K562 (cell line): ENCODE data around the gene LCTL. TPM values are rescaled to one million over a fixed set of nuclear protein-coding genes. Genes with fewer than 3 reads are reported as not detected.
A peak's percentile ranks its signal among the peaks of the same experiment; 100 is the strongest.

Experiments used
- FOSL1 ChIP-seq: fragments of 200-800 bp; sonication (Bioruptor generic); conservative IDR thresholded peaks from 2 replicates; pipeline ENCODE4 v1.6.1; 2016; ENCODE audit warnings: missing genetic modification characterization, missing compliant biosample characterization
- HNRNPUL1 ChIP-seq: fragments of 200-400 bp; formaldehyde crosslinking; IDR thresholded peaks from 2 replicates; pipeline ENCODE4 v1.6.1; 2017; ENCODE audit warnings: low read length
- ILF3 ChIP-seq: fragments of 450-650 bp; IDR thresholded peaks from 2 replicates; pipeline ENCODE4 v1.6.1; 2018; ENCODE audit warnings: antibody characterized with exemption, mild to moderate bottlenecking, moderate library complexity, borderline replicate concordance
- JUNB ChIP-seq: fragments of 450-650 bp; formaldehyde crosslinking; conservative IDR thresholded peaks from 2 replicates; pipeline ENCODE4 v1.4.0; 2020; ENCODE audit warnings: mild to moderate bottlenecking
- KDM2B ChIP-seq: fragments of 250-450 bp; sonication (Bioruptor Pico); IDR thresholded peaks from 2 replicates; pipeline ENCODE4 v1.8.0; 2021; ENCODE audit warnings: mild to moderate bottlenecking, moderate library complexity
- MAZ ChIP-seq, 2 experiments: fragments of 450-650 bp in 1 of 2; sonication (generic) in 1 of 2; formaldehyde crosslinking; IDR thresholded peaks in 1 of 2; conservative IDR thresholded peaks in 1 of 2; 2 replicates each; pipeline versions ENCODE4 v1.4.0 to v1.5.0; 2020; ENCODE audit warnings: mild to moderate bottlenecking in 1 of 2, missing genetic modification reagents in 1 of 2
- MCM7 ChIP-seq, 2 experiments: fragments of 450-650 bp; IDR thresholded peaks; 2 replicates each; pipeline ENCODE4 v1.6.1; 2016 to 2018
- PHF21A ChIP-seq: fragments of 450-650 bp; IDR thresholded peaks from 2 replicates; pipeline ENCODE4 v1.6.1; 2017; ENCODE audit warnings: low read depth, borderline replicate concordance
- POLR2A ChIP-seq: fragments of 450-650 bp; conservative IDR thresholded peaks from 2 replicates; pipeline ENCODE4 v1.6.1; 2016
- SLC30A9 ChIP-seq: fragments of 250-450 bp; sonication (Bioruptor Pico); IDR thresholded peaks from 2 replicates; pipeline ENCODE4 v1.8.0; 2022; ENCODE audit warnings: mild to moderate bottlenecking, moderate library complexity
- ZFP30 ChIP-seq: fragments of 250-450 bp; sonication (Bioruptor Pico); IDR thresholded peaks from 2 replicates; pipeline ENCODE4 v1.8.0; 2022; ENCODE audit warnings: moderate library complexity, mild to moderate bottlenecking, inconsistent platforms, borderline replicate concordance
- ZNF134 ChIP-seq: fragments of 250-450 bp; sonication (Bioruptor Pico); conservative IDR thresholded peaks from 2 replicates; pipeline ENCODE4 v1.4.0; 2020
- ZNF212 ChIP-seq: fragments of 450-650 bp; formaldehyde crosslinking; IDR thresholded peaks from 2 replicates; pipeline ENCODE4 v1.4.0; 2020; ENCODE audit warnings: mild to moderate bottlenecking
- polyA plus RNA-seq, 8 experiments: library from polyadenylated mRNA; depleted of rRNA in 4 of 8; stranded (reverse) in 5 of 8; unstranded in 3 of 8; fragments of >200 nt; fragmentation: Nextera tagmentation in 2 of 8; fragmentation: Illumina TruSeq in 1 of 8; extraction: Ambion mirVana in 2 of 8; extraction: Trizol in 1 of 8; gene quantifications; 2 replicates each; pipeline versions ENCODE4 v1.2.1 to v1.2.3, GENCODE V29; 2011 to 2014; ENCODE audit warnings: inconsistent platforms in 1 of 8, missing spikeins in 1 of 8
- total RNA-seq, 7 experiments: library from RNA; depleted of rRNA in 6 of 7; stranded (reverse); fragments of >200 nt in 6 of 7; fragmentation: Illumina TruSeq in 2 of 7; extraction: Trizol in 2 of 7; gene quantifications; 2 replicates each; pipeline versions ENCODE4 v1.2.1 to v1.2.3, GENCODE V29; 2011 to 2021; ENCODE audit warnings: low replicate concordance in 1 of 7
- TF ChIP-seq, protein P1 (sequence below): sonication (generic); formaldehyde crosslinking; IDR thresholded peaks from 2 replicates; pipeline ENCODE4 v1.8.0; 2022; ENCODE audit warnings: mild to moderate bottlenecking, missing genetic modification reagents
- TF ChIP-seq, protein P2 (sequence below), 2 experiments: IDR thresholded peaks; 2 replicates each; pipeline ENCODE4 v1.6.1; 2012; ENCODE audit warnings: improper control_type of control experiment in 2 of 2, low read depth in 2 of 2, low read length in 2 of 2, borderline replicate concordance in 1 of 2
- TF ChIP-seq, protein P3 (sequence below): IDR thresholded peaks from 2 replicates; pipeline ENCODE4 v1.6.1; 2012; ENCODE audit warnings: low read depth, low read length, improper control_type of control experiment, borderline replicate concordance
- TF ChIP-seq, protein P4 (sequence below): sonication (generic); formaldehyde crosslinking; IDR thresholded peaks from 2 replicates; pipeline ENCODE4 v1.8.1; 2023; ENCODE audit warnings: mild to moderate bottlenecking, missing genetic modification reagents, moderate library complexity
- TF ChIP-seq, protein P5 (sequence below): fragments of 450-650 bp; IDR thresholded peaks from 2 replicates; pipeline ENCODE4 v1.6.1; 2014; ENCODE audit warnings: low read depth, mild to moderate bottlenecking, moderate library complexity, borderline replicate concordance
- TF ChIP-seq, protein P6 (sequence below): sonication (generic); formaldehyde crosslinking; IDR thresholded peaks from 2 replicates; pipeline ENCODE4 v1.8.1; 2022; ENCODE audit warnings: missing genetic modification reagents

LCTL gene
- total and polyA plus RNA-seq, 9 of the 15 experiments (the other 6 are each of a cell fraction or from before 2014, with no cell fraction given), result 0.08 to 0.31 (median 0.17) TPM; not detected in 6

DNA sequence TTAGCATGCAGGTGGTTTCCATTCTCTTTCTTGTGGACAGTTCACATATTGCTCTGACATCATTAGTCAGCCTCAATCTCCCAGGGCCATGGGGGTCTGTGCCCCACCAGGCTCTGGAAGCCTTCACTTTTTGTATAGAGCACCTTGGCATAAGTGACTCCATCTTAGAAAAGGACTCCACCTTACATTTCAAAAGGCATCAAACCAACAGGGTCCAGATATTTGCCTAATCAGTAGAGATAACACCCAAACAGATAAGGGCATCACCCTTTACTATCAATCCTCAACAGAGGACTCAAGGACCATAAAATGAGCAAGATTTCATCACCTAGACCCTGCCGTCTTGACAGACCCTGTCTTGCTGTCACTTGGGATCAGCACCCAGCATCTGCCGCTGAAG, 35.7 kb upstream of the LCTL start (continued):
- TF ChIP-seq, protein P1, sequence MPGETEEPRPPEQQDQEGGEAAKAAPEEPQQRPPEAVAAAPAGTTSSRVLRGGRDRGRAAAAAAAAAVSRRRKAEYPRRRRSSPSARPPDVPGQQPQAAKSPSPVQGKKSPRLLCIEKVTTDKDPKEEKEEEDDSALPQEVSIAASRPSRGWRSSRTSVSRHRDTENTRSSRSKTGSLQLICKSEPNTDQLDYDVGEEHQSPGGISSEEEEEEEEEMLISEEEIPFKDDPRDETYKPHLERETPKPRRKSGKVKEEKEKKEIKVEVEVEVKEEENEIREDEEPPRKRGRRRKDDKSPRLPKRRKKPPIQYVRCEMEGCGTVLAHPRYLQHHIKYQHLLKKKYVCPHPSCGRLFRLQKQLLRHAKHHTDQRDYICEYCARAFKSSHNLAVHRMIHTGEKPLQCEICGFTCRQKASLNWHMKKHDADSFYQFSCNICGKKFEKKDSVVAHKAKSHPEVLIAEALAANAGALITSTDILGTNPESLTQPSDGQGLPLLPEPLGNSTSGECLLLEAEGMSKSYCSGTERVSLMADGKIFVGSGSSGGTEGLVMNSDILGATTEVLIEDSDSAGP, result no peak
- no peak for TF ChIP-seq SLC30A9
- TF ChIP-seq, protein P2, sequence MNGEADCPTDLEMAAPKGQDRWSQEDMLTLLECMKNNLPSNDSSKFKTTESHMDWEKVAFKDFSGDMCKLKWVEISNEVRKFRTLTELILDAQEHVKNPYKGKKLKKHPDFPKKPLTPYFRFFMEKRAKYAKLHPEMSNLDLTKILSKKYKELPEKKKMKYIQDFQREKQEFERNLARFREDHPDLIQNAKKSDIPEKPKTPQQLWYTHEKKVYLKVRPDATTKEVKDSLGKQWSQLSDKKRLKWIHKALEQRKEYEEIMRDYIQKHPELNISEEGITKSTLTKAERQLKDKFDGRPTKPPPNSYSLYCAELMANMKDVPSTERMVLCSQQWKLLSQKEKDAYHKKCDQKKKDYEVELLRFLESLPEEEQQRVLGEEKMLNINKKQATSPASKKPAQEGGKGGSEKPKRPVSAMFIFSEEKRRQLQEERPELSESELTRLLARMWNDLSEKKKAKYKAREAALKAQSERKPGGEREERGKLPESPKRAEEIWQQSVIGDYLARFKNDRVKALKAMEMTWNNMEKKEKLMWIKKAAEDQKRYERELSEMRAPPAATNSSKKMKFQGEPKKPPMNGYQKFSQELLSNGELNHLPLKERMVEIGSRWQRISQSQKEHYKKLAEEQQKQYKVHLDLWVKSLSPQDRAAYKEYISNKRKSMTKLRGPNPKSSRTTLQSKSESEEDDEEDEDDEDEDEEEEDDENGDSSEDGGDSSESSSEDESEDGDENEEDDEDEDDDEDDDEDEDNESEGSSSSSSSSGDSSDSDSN (IDR thresholded peaks at IDR 0.05; ENCODE audit: borderline replicate concordance in 1 of 2, low read depth in 2 of 2, low read length in 2 of 2), result no peak
- 0 out of 4 replicates have a peak, but pooled peaks of 1 of the 2 experiments have one; percentile 33 for TF ChIP-seq MAZ (CRISPR knock-in tag; conservative IDR thresholded peaks at IDR 0.05 in 1 of 2, IDR thresholded peaks at IDR 0.05 in 1 of 2)
- TF ChIP-seq, protein P3, sequence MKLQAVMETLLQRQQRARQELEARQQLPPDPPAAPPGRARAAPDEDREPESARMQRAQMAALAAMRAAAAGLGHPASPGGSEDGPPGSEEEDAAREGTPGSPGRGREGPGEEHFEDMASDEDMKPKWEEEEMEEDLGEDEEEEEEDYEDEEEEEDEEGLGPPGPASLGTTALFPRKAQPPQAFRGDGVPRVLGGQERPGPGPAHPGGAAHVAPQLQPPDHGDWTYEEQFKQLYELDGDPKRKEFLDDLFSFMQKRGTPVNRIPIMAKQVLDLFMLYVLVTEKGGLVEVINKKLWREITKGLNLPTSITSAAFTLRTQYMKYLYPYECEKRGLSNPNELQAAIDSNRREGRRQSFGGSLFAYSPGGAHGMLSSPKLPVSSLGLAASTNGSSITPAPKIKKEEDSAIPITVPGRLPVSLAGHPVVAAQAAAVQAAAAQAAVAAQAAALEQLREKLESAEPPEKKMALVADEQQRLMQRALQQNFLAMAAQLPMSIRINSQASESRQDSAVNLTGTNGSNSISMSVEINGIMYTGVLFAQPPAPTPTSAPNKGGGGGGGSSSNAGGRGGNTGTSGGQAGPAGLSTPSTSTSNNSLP, result no peak
- TF ChIP-seq ILF3, result no peak
- no peak for TF ChIP-seq ZFP30 (CRISPR knock-in tag)
- no peak for TF ChIP-seq FOSL1
- TF ChIP-seq POLR2A, result no peak
- TF ChIP-seq, protein P4, sequence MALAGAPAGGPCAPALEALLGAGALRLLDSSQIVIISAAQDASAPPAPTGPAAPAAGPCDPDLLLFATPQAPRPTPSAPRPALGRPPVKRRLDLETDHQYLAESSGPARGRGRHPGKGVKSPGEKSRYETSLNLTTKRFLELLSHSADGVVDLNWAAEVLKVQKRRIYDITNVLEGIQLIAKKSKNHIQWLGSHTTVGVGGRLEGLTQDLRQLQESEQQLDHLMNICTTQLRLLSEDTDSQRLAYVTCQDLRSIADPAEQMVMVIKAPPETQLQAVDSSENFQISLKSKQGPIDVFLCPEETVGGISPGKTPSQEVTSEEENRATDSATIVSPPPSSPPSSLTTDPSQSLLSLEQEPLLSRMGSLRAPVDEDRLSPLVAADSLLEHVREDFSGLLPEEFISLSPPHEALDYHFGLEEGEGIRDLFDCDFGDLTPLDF (CRISPR knock-in tag), result no peak
- TF ChIP-seq KDM2B, result no peak
- TF ChIP-seq, protein P5, sequence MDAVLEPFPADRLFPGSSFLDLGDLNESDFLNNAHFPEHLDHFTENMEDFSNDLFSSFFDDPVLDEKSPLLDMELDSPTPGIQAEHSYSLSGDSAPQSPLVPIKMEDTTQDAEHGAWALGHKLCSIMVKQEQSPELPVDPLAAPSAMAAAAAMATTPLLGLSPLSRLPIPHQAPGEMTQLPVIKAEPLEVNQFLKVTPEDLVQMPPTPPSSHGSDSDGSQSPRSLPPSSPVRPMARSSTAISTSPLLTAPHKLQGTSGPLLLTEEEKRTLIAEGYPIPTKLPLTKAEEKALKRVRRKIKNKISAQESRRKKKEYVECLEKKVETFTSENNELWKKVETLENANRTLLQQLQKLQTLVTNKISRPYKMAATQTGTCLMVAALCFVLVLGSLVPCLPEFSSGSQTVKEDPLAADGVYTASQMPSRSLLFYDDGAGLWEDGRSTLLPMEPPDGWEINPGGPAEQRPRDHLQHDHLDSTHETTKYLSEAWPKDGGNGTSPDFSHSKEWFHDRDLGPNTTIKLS, result no peak
- TF ChIP-seq, protein P6, sequence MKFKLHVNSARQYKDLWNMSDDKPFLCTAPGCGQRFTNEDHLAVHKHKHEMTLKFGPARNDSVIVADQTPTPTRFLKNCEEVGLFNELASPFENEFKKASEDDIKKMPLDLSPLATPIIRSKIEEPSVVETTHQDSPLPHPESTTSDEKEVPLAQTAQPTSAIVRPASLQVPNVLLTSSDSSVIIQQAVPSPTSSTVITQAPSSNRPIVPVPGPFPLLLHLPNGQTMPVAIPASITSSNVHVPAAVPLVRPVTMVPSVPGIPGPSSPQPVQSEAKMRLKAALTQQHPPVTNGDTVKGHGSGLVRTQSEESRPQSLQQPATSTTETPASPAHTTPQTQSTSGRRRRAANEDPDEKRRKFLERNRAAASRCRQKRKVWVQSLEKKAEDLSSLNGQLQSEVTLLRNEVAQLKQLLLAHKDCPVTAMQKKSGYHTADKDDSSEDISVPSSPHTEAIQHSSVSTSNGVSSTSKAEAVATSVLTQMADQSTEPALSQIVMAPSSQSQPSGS (CRISPR knock-in tag), result no peak
- no peak for TF ChIP-seq HNRNPUL1
- 0 out of 2 replicates have a peak, but pooled peaks have one; percentile 34 for TF ChIP-seq ZNF212 (CRISPR knock-in tag)
- no peak for TF ChIP-seq MCM7 (IDR thresholded peaks at IDR 0.05)
- no peak for TF ChIP-seq JUNB (CRISPR knock-in tag)
- TF ChIP-seq ZNF134 (CRISPR knock-in tag), result peak; percentile 80
- no peak for TF ChIP-seq PHF21A
